H1 (cell line): ENCODE measurements around the gene LYPD6B. TPM values are rescaled to one million over a fixed set of nuclear protein-coding genes. Genes with fewer than 3 reads are reported as not detected.

Experiments used
- JUND ChIP-seq: IDR thresholded peaks from 2 replicates; pipeline ENCODE4 v1.6.1; 2011; ENCODE audit warnings: mild to moderate bottlenecking, improper control_type of control experiment, low read length
- POU5F1 ChIP-seq: IDR thresholded peaks from 2 replicates; pipeline ENCODE4 v1.6.1; 2011; ENCODE audit warnings: low read depth, mild to moderate bottlenecking, low read length, moderate library complexity
- TCF12 ChIP-seq: IDR thresholded peaks from 2 replicates; pipeline ENCODE4 v1.6.1; 2011; ENCODE audit warnings: low read depth, mild to moderate bottlenecking, low read length
- polyA plus RNA-seq, 7 experiments: library from polyadenylated mRNA; depleted of rRNA in 3 of 7; stranded (reverse) in 5 of 7; unstranded in 2 of 7; fragments of >200 nt in 5 of 7; fragments of 200-250 nt in 2 of 7; gene quantifications; 1 replicate in 5 of 7; 2 replicates in 1 of 7; 4 replicates in 1 of 7; pipeline versions ENCODE4 v1.2.1 to v1.2.3, GENCODE V29; 2011 to 2013; ENCODE audit warnings: missing spikeins in 2 of 7, mixed read lengths in 2 of 7
- total RNA-seq: library from RNA; stranded (reverse); fragmentation: NEBNext Ultra II Directional; extraction: Animal tissue kit (Norgen Biotek cat#: 25700); gene quantifications from 2 replicates; pipeline ENCODE4 v1.2.1, GENCODE V29; 2021

The LYPD6B gene
- total and polyA plus RNA-seq, 2 of the 8 experiments (the other 6 are each of a cell fraction or from before 2014, with no cell fraction given) = 2.2 to 3.5 TPM

DNA sequence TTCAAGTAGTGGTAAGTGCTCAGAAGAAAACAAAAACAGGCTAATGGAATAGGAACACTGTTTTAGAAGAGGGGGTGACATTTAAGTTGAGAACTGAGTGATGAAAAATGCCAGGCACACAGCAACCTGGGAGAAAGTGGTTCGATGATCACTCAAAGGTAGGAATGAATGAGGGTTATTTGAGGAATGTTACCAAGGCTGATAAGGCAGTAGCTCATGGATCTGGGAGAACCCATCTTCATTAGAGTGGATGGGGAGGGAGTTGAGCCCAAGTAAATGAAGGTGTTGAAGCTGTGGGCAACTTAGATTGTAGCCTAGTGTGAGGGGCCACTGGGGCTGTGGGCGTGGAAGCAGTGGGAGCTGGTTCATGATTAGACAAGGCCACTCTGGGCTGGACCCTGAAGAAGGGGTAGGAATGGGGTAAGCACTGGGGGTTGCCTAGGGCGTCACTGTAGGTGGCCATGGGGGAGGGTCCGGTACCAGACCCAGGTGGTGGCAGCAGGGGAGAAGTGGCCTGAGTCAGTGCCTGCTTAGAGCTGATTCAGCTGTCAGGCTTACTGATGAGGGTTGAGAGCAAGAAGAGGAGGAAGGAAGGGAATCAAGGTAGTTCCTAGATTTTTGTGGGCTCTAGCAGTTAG lies 22.5 kb upstream of the LYPD6B start (continued):
- TF ChIP-seq POU5F1 = no peak
- no peak for TF ChIP-seq TCF12
- TF ChIP-seq JUND = no peak
